GM12878 (cell line): Measurements from ENCODE around the gene RHBDD1. TPM values are rescaled to one million over a fixed set of nuclear protein-coding genes. Genes with fewer than 3 reads are reported as not detected.

Experiments used
- ATAC-seq: fragments of 200-7000 bp; cut with Tn5 transposase; 3 replicates; pipeline ENCODE4 v1.9.1; 2020; ENCODE audit warnings: mild to moderate bottlenecking, moderate library complexity
- BruUV-seq: library from RNA; stranded (reverse); fragments of 400-500 nt; replicated peaks from 2 replicates; lab custom pipeline; 2021; lab: Mats Ljungman, UMichigan
- CTCF ChIA-PET: fragments of 300-600 bp; sonication (Branson Sonifier 250); formaldehyde crosslinking; extraction: SDS; loops from one replicate; lab custom pipeline; 2021; ENCODE audit warnings: inconsistent platforms; lab: Yijun Ruan, JAX
- POLR2A ChIA-PET: fragments of 350-600 bp; formaldehyde crosslinking; extraction: SDS; loops from one replicate; lab custom pipeline; 2021; ENCODE audit warnings: inconsistent platforms; lab: Charles Lee
- RAD21 ChIA-PET: fragments of 300-600 bp; sonication (Branson Sonifier 250); formaldehyde crosslinking; loops from one replicate; lab custom pipeline; 2023; ENCODE audit warnings: antibody characterized with exemption; ENCODE audit not compliant: unreplicated experiment; lab: Charles Lee
- SMC1A ChIA-PET: fragments of 300-600 bp; sonication (Branson Sonifier 250); formaldehyde crosslinking; loops from one replicate; lab custom pipeline; 2023; ENCODE audit not compliant: unreplicated experiment, uncharacterized antibody; lab: Charles Lee
- DNase-seq: peaks from one replicate; pipeline ENCODE4 v3.0.0-alpha.2; 2011; ENCODE audit warnings: low read depth, low spot score
- FAIRE-seq: peaks from 3 replicates; lab custom pipeline; 2011; peaks lifted over from hg19 to GRCh38; lab: Jason Lieb, UNC
- H2AFZ ChIP-seq: 2 replicates; pipeline ENCODE4 v1.6.0; 2011; ENCODE audit warnings: low read depth, low read length, control low read depth; ENCODE audit not compliant: control insufficient read depth
- H3K27ac ChIP-seq: 2 replicates; pipeline ENCODE4 v1.5.1; 2011; ENCODE audit warnings: control low read depth; ENCODE audit not compliant: control insufficient read depth, insufficient read depth
- H3K27me3 ChIP-seq, 2 experiments: replicated peaks in 1 of 2; 2 replicates each; pipeline versions ENCODE4 v1.6.0 to v1.6.1; 2011; ENCODE audit warnings: low read length in 1 of 2; ENCODE audit not compliant: control insufficient read depth in 2 of 2, insufficient read depth in 2 of 2
- H3K36me3 ChIP-seq, 2 experiments: 2 replicates each; pipeline ENCODE4 v1.5.1; 2011; ENCODE audit warnings: low read length in 1 of 2; ENCODE audit not compliant: control insufficient read depth in 2 of 2, insufficient read depth in 2 of 2
- H3K4me1 ChIP-seq: 2 replicates; pipeline ENCODE4 v1.6.1; 2011; ENCODE audit warnings: mild to moderate bottlenecking, low read length, moderate library complexity, mixed read lengths; ENCODE audit not compliant: control insufficient read depth, insufficient read depth
- H3K4me2 ChIP-seq: 2 replicates; pipeline ENCODE4 v1.6.0; 2011; ENCODE audit warnings: control low read depth; ENCODE audit not compliant: control insufficient read depth, insufficient read depth
- H3K4me3 ChIP-seq: fragments of 200-600 bp; sonication (generic); 2 replicates; pipeline ENCODE4 v1.5.1; 2016
- H3K79me2 ChIP-seq: 2 replicates; pipeline ENCODE4 v1.6.0; 2011; ENCODE audit warnings: low read length; ENCODE audit not compliant: control insufficient read depth, insufficient read depth
- H3K9ac ChIP-seq: 2 replicates; pipeline ENCODE4 v1.8.0; 2011; ENCODE audit warnings: low read length, control low read depth, mixed read lengths; ENCODE audit not compliant: control insufficient read depth, insufficient read depth
- H3K9me3 ChIP-seq: replicated peaks from 3 replicates; pipeline ENCODE4 v1.5.1; 2011; ENCODE audit warnings: mild to moderate bottlenecking, low read length; ENCODE audit not compliant: control insufficient read depth, insufficient read depth
- H4K20me1 ChIP-seq: 2 replicates; pipeline ENCODE4 v1.6.0; 2011; ENCODE audit not compliant: control insufficient read depth, insufficient read depth
- ASH2L ChIP-seq: fragments of 300-600, 200-600 bp; sonication (generic); IDR thresholded peaks from 2 replicates; pipeline ENCODE4 v1.6.1; 2017; ENCODE audit warnings: low read depth, mild to moderate bottlenecking, borderline replicate concordance
- ATF3 ChIP-seq: IDR thresholded peaks from 2 replicates; pipeline ENCODE4 v1.6.1; 2011; ENCODE audit warnings: low read depth, mild to moderate bottlenecking, low read length, moderate library complexity, borderline replicate concordance; ENCODE audit errors: extremely low read depth
- EED ChIP-seq: sonication (generic); IDR thresholded peaks from 2 replicates; pipeline ENCODE4 v1.6.1; 2016; ENCODE audit warnings: antibody characterized with exemption, low read depth
- FOXM1 ChIP-seq: IDR thresholded peaks from 2 replicates; pipeline ENCODE4 v1.6.1; 2012; ENCODE audit warnings: low read depth, mild to moderate bottlenecking, inconsistent platforms, low read length, moderate library complexity
- RB1 ChIP-seq: fragments of 450-650 bp; formaldehyde crosslinking; IDR thresholded peaks from 2 replicates; pipeline ENCODE4 v1.6.1; 2017; ENCODE audit warnings: mild to moderate bottlenecking, borderline replicate concordance
- RELB ChIP-seq: fragments of 450-650 bp; IDR thresholded peaks from 2 replicates; pipeline ENCODE4 v1.6.1; 2017; ENCODE audit warnings: low read depth, mild to moderate bottlenecking, moderate library complexity
- SUPT20H ChIP-seq: IDR thresholded peaks from 2 replicates; pipeline ENCODE4 v1.6.1; 2011; ENCODE audit warnings: low read depth, mild to moderate bottlenecking, low read length, moderate library complexity, borderline replicate concordance; ENCODE audit not compliant: control insufficient read depth
- SUZ12 ChIP-seq: fragments of 200-600 bp; sonication (generic); IDR thresholded peaks from one replicate; pipeline ENCODE4 v1.6.1; 2018; ENCODE audit warnings: antibody characterized with exemption, mild to moderate bottlenecking; ENCODE audit not compliant: unreplicated experiment
- ZZZ3 ChIP-seq: IDR thresholded peaks from 2 replicates; pipeline ENCODE4 v1.6.1; 2011; ENCODE audit warnings: low read depth; ENCODE audit not compliant: control insufficient read depth, insufficient read length
- WGBS: methylation state at CpG from one replicate; pipeline ENCODE4 v1.1.6; 2016; ENCODE audit warnings: low lambda C conversion rate; ENCODE audit not compliant: insufficient replicate concordance, insufficient coverage; ENCODE audit errors: missing lambda C conversion rate; 5-methylcytosine and 5-hydroxymethylcytosine counted together
- in situ Hi-C: fragments of 300-500 bp; cut with MboI; formaldehyde crosslinking; loops from 9 replicates; pipeline ENCODE4 v1.14.3; 2018; ENCODE audit warnings: mixed read lengths
- intact Hi-C: fragments of 100-400 bp; cut with micrococcal nuclease; formaldehyde crosslinking; loops from one replicate; pipeline ENCODE4 v1.14.2; 2022; ENCODE audit not compliant: unreplicated experiment
- polyA plus RNA-seq, 11 experiments: library from polyadenylated mRNA; depleted of rRNA in 4 of 11; unstranded in 6 of 11; stranded (reverse) in 5 of 11; fragments of >200 nt; fragmentation: Nextera tagmentation in 4 of 11; fragmentation: Illumina TruSeq in 1 of 11; extraction: Ambion mirVana in 4 of 11; extraction: Trizol in 1 of 11; gene quantifications; 1 replicate in 1 of 11; 2 replicates in 10 of 11; pipeline versions ENCODE4 v1.2.1 to v1.2.3, GENCODE V29; 2011 to 2016; ENCODE audit warnings: inconsistent platforms in 2 of 11, missing spikeins in 2 of 11, low read depth in 1 of 11
- total RNA-seq, 4 experiments: library from RNA; depleted of rRNA in 3 of 4; stranded (reverse); fragments of >200 nt in 3 of 4; fragmentation: Illumina TruSeq in 1 of 4; extraction: Trizol in 1 of 4; gene quantifications; 2 replicates each; pipeline versions ENCODE4 v1.2.1 to v1.2.3, GENCODE V29; 2013 to 2021
- TF ChIP-seq, protein P1 (sequence below): fragments of 450-650 bp; IDR thresholded peaks from 2 replicates; pipeline ENCODE4 v1.6.1; 2017; ENCODE audit warnings: mild to moderate bottlenecking

RHBDD1 gene
- total and polyA plus RNA-seq, 10 of the 15 experiments (the other 5 are each of a cell fraction or from before 2014, with no cell fraction given), result 7.1 to 36.4 (median 14.7) TPM

- POLR2A ChIA-PET, result interaction anchor here (0.7 to 2.3 kb wide), 2 partner anchors 12 to 17 kb away, joined by 3 to 10 read pairs; no protein-coding TSS in a partner anchor
- no peaks in the 10 kb centered on the region for H4K20me1 ChIP-seq
- no peak for FAIRE-seq
- no peaks in the 10 kb centered on the region for H3K27me3 ChIP-seq
- no peak for DNase-seq
- peaks cover 6% of the 10 kb centered on the region for H3K4me1 ChIP-seq
- H3K4me3 ChIP-seq, result no peak overlapping the region
- CTCF ChIA-PET, result interaction anchor here (1.2 to 4.4 kb wide), 3 partner anchors 8 to 12 kb away, joined by 3 to 16 read pairs (median 3); no protein-coding TSS in a partner anchor
- H3K9me3 ChIP-seq, result no peaks in the 10 kb centered on the region
- H3K79me2 ChIP-seq, result no peaks in the 10 kb centered on the region
- SMC1A ChIA-PET, result interaction anchor here (0.9 to 5.3 kb wide), 3 partner anchors 8 to 19 kb away, joined by 3 to 26 read pairs (median 4); no protein-coding TSS in a partner anchor
- no peak overlapping the region for H3K9ac ChIP-seq
- RAD21 ChIA-PET, result interaction anchor here (1.1 to 1.5 kb wide), 2 partner anchors 13 kb away, joined by 3 read pairs; no protein-coding TSS in a partner anchor
- TF ChIP-seq ZZZ3 (no peak), SUPT20H (no peak)
- 94% methylated on average over 1 of the region's 1 CpG for WGBS
- no TSS peak for BruUV-seq
- in situ Hi-C loops, result no loop called here
- no peak overlapping the region for H2AFZ ChIP-seq
- H3K27ac ChIP-seq, result no peak overlapping the region
- no peaks in the 10 kb centered on the region for H3K36me3 ChIP-seq
- no peak overlapping the region for H3K4me2 ChIP-seq
- no peak for ATAC-seq
- intact Hi-C loops, result no loop called here
Measured at GRCh38 chr2:226790011-226790410, 45.8 kb upstream of the RHBDD1 start.

DNA sequence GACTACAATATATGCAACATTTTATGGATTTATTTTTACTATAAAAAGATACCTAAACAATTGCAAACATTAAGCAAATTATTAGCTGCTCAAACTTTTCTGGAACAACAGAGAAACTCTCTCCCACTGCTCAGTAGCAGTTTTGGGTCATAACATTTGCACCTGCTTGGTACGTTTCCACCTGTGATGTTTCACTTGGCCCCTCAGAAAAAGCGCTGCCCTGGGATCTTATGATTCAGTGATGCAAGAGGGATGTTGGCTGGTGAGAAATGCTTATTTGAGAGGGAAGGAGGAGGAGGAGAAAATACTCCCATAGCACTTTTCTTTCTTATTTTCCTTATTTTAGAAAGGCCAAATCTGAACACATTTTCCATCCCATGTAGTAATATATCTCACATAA, 45.4 kb upstream of the RHBDD1 start:
- no peak for ATAC-seq
- POLR2A ChIA-PET, result interaction anchor here (0.7 to 2.3 kb wide), 2 partner anchors 12 to 17 kb away, joined by 3 to 10 read pairs; no protein-coding TSS in a partner anchor
- Histone ChIP-seq H3K4me3 (no peak overlapping the region), H3K4me1 (peaks cover 6% of the 10 kb centered on the region), H4K20me1 (no peaks in the 10 kb centered on the region), H3K9me3 (no peaks in the 10 kb centered on the region), H3K79me2 (no peaks in the 10 kb centered on the region), H3K36me3 (no peaks in the 10 kb centered on the region), H2AFZ (no peak overlapping the region), H3K9ac (no peak overlapping the region), H3K4me2 (no peak overlapping the region), H3K27ac (no peak overlapping the region), H3K27me3 (no peaks in the 10 kb centered on the region)
- WGBS, result 100% methylated on average over 2 of the region's 2 CpGs
- RAD21 ChIA-PET, result interaction anchor here (1.0 to 1.5 kb wide), 3 partner anchors 12 to 13 kb away, joined by 3 read pairs; no protein-coding TSS in a partner anchor
- CTCF ChIA-PET, result interaction anchor here (0.9 to 4.4 kb wide), 4 partner anchors 9 to 17 kb away, joined by 3 to 16 read pairs (median 4); no protein-coding TSS in a partner anchor
- SMC1A ChIA-PET, result interaction anchor here (1.2 to 5.3 kb wide), 2 partner anchors 16 to 19 kb away, joined by 4 to 26 read pairs; no protein-coding TSS in a partner anchor
- intact Hi-C loops, result no loop called here
- DNase-seq, result no peak
- in situ Hi-C loops, result no loop called here
- FAIRE-seq, result no peak
- no TSS peak for BruUV-seq
- TF ChIP-seq ATF3 (no peak), SUZ12 (no peak), RELB (no peak), RB1 (no peak), EED (no peak), FOXM1 (no peak), ASH2L (no peak)
- TF ChIP-seq, protein P1, sequence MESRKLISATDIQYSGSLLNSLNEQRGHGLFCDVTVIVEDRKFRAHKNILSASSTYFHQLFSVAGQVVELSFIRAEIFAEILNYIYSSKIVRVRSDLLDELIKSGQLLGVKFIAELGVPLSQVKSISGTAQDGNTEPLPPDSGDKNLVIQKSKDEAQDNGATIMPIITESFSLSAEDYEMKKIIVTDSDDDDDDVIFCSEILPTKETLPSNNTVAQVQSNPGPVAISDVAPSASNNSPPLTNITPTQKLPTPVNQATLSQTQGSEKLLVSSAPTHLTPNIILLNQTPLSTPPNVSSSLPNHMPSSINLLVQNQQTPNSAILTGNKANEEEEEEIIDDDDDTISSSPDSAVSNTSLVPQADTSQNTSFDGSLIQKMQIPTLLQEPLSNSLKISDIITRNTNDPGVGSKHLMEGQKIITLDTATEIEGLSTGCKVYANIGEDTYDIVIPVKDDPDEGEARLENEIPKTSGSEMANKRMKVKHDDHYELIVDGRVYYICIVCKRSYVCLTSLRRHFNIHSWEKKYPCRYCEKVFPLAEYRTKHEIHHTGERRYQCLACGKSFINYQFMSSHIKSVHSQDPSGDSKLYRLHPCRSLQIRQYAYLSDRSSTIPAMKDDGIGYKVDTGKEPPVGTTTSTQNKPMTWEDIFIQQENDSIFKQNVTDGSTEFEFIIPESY, result no peak
